ENCODE measurements around the gene ELK4.

DNA sequence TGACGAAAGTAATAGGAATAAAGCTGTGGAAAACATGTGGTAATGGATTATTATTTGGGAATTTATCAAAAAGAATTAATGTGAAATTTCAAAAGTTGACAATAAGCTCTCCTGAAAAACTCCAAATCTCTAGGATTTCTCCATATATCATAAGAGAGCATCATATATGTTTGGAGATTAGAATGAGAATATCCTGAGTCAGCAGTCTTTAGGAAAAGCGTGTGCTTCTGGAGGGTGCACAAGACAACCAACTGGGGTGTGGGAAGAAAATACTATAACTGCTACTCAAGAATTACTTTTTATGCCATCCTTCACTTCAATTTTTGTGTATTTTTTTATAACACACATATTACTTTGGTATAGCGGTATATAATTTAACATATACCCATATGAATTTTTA is 19.7 kb downstream of the ELK4 start:
- TF ChIP-seq HDAC6 (IDR thresholded peaks at IDR 0.05; ENCODE audit: low read depth, low read length), result no peak
- TF ChIP-seq, protein P1, sequence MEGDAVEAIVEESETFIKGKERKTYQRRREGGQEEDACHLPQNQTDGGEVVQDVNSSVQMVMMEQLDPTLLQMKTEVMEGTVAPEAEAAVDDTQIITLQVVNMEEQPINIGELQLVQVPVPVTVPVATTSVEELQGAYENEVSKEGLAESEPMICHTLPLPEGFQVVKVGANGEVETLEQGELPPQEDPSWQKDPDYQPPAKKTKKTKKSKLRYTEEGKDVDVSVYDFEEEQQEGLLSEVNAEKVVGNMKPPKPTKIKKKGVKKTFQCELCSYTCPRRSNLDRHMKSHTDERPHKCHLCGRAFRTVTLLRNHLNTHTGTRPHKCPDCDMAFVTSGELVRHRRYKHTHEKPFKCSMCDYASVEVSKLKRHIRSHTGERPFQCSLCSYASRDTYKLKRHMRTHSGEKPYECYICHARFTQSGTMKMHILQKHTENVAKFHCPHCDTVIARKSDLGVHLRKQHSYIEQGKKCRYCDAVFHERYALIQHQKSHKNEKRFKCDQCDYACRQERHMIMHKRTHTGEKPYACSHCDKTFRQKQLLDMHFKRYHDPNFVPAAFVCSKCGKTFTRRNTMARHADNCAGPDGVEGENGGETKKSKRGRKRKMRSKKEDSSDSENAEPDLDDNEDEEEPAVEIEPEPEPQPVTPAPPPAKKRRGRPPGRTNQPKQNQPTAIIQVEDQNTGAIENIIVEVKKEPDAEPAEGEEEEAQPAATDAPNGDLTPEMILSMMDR (IDR thresholded peaks at IDR 0.05; ENCODE audit: control extremely low read depth in 1 of 3, insufficient read depth in 1 of 3, low read depth in 1 of 3, low read length in 3 of 3), result no peak
- TF ChIP-seq YY1 (IDR thresholded peaks at IDR 0.05; ENCODE audit: low read depth, low read length), result no peak
